ENCODE measurements around the gene ILK.

- TF ChIP-seq POLR2A (IDR thresholded peaks at IDR 0.05; ENCODE audit: low read depth, low read length) (no peak), EZH2 (IDR thresholded peaks at IDR 0.05; ENCODE audit: borderline replicate concordance, low read depth, low read length, severe bottlenecking) (no peak), FOS (IDR thresholded peaks at IDR 0.05; ENCODE audit: borderline replicate concordance, insufficient read depth, low read length) (no peak), MYC (IDR thresholded peaks at IDR 0.05; ENCODE audit: low read depth, low read length) (no peak), POLR2AphosphoS5 (IDR thresholded peaks at IDR 0.05; ENCODE audit: insufficient read depth, low read depth, low read length) (no peak), JUN (IDR thresholded peaks at IDR 0.05; ENCODE audit: borderline replicate concordance, insufficient read depth, insufficient read length, low read depth) (no peak), MAX (IDR thresholded peaks at IDR 0.05; ENCODE audit: insufficient read depth, insufficient read length) (no peak), GATA2 (IDR thresholded peaks at IDR 0.05; ENCODE audit: insufficient read depth, insufficient read length, low read depth, low read length) (no peak)
- TF ChIP-seq, protein P1, sequence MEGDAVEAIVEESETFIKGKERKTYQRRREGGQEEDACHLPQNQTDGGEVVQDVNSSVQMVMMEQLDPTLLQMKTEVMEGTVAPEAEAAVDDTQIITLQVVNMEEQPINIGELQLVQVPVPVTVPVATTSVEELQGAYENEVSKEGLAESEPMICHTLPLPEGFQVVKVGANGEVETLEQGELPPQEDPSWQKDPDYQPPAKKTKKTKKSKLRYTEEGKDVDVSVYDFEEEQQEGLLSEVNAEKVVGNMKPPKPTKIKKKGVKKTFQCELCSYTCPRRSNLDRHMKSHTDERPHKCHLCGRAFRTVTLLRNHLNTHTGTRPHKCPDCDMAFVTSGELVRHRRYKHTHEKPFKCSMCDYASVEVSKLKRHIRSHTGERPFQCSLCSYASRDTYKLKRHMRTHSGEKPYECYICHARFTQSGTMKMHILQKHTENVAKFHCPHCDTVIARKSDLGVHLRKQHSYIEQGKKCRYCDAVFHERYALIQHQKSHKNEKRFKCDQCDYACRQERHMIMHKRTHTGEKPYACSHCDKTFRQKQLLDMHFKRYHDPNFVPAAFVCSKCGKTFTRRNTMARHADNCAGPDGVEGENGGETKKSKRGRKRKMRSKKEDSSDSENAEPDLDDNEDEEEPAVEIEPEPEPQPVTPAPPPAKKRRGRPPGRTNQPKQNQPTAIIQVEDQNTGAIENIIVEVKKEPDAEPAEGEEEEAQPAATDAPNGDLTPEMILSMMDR (IDR thresholded peaks at IDR 0.05; ENCODE audit: extremely low read depth in 1 of 2, insufficient read depth in 1 of 2, low read depth in 1 of 2, low read length in 2 of 2) = no peak
Measured at GRCh38 chr11:6646576-6646917, 43.0 kb downstream of the ILK start.

Measured in endothelial cell of umbilical vein (primary cell).